BJ (cell line): ENCODE results near the gene ABCF3. TPM values are rescaled to one million over a fixed set of nuclear protein-coding genes. Genes with fewer than 3 reads are reported as not detected.

Experiments used
- CTCF ChIA-PET: fragments of 350-600 bp; formaldehyde crosslinking; extraction: SDS; loops from one replicate; lab custom pipeline; 2021; ENCODE audit warnings: antibody characterized with exemption, inconsistent platforms; lab: Yijun Ruan, JAX
- POLR2A ChIA-PET: fragments of 300-600 bp; sonication (Branson Sonifier 250); formaldehyde crosslinking; extraction: SDS; loops from one replicate; lab custom pipeline; 2021; ENCODE audit warnings: antibody characterized with exemption; lab: Charles Lee
- DNase-seq: peaks from one replicate; pipeline ENCODE4 v3.0.0-alpha.2; 2011; ENCODE audit warnings: low read depth
- H3K27me3 ChIP-seq: 2 replicates; pipeline ENCODE4 v1.6.0; 2011; ENCODE audit warnings: low read length; ENCODE audit not compliant: control insufficient read depth, insufficient read depth
- H3K36me3 ChIP-seq: 2 replicates; pipeline ENCODE4 v1.5.1; 2011; ENCODE audit warnings: low read length; ENCODE audit not compliant: control insufficient read depth, insufficient read depth
- H3K4me3 ChIP-seq: 2 replicates; pipeline ENCODE4 v1.5.1; 2011; ENCODE audit warnings: low read depth, mild to moderate bottlenecking, control low read depth, low read length
- polyA plus RNA-seq: library from polyadenylated mRNA; depleted of rRNA; stranded (reverse); fragments of >200 nt; gene quantifications from 2 replicates; pipeline ENCODE4 v1.2.3, GENCODE V29; 2011
- TF ChIP-seq, protein P1 (sequence below): IDR thresholded peaks from 2 replicates; pipeline ENCODE4 v1.5.1; 2011; ENCODE audit warnings: low read depth, mild to moderate bottlenecking, control low read depth, inconsistent platforms, low read length, moderate library complexity; ENCODE audit not compliant: insufficient read depth

ABCF3 gene
- polyA plus RNA-seq, 1 experiment = 82.8 TPM

- no peak overlapping the region for H3K4me3 ChIP-seq
- ChIA-PET POLR2A (no interaction called here), CTCF (interaction anchor here (0.9 kb wide), 2 partner anchors 34 to 58 kb away, joined by 3 read pairs; partner anchors contain the start of gene EIF2B5)
- TF ChIP-seq, protein P1, sequence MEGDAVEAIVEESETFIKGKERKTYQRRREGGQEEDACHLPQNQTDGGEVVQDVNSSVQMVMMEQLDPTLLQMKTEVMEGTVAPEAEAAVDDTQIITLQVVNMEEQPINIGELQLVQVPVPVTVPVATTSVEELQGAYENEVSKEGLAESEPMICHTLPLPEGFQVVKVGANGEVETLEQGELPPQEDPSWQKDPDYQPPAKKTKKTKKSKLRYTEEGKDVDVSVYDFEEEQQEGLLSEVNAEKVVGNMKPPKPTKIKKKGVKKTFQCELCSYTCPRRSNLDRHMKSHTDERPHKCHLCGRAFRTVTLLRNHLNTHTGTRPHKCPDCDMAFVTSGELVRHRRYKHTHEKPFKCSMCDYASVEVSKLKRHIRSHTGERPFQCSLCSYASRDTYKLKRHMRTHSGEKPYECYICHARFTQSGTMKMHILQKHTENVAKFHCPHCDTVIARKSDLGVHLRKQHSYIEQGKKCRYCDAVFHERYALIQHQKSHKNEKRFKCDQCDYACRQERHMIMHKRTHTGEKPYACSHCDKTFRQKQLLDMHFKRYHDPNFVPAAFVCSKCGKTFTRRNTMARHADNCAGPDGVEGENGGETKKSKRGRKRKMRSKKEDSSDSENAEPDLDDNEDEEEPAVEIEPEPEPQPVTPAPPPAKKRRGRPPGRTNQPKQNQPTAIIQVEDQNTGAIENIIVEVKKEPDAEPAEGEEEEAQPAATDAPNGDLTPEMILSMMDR = no peak
- no peak for DNase-seq
- no peaks in the 10 kb centered on the region for H3K27me3 ChIP-seq
- H3K36me3 ChIP-seq = peaks cover 48% of the 10 kb centered on the region
Observed at GRCh38 chr3:184192889-184193288, 6.9 kb downstream of the ABCF3 start.

- CTCF ChIA-PET = interaction anchor here (0.9 kb wide), 1 partner anchor 33 kb away, joined by 3 read pairs; no protein-coding TSS in a partner anchor
- no peak overlapping the region for H3K4me3 ChIP-seq
- TF ChIP-seq, protein P1 = no peak
- no peak for DNase-seq
- POLR2A ChIA-PET = interaction anchor here (0.5 kb wide), 1 partner anchor 18 kb away, joined by 15 read pairs; no protein-coding TSS in a partner anchor
- H3K36me3 ChIP-seq = peaks cover 38% of the 10 kb centered on the region
- no peaks in the 10 kb centered on the region for H3K27me3 ChIP-seq
Observed at GRCh38 chr3:184193991-184194539, 8.1 kb downstream of the ABCF3 start.

DNA sequence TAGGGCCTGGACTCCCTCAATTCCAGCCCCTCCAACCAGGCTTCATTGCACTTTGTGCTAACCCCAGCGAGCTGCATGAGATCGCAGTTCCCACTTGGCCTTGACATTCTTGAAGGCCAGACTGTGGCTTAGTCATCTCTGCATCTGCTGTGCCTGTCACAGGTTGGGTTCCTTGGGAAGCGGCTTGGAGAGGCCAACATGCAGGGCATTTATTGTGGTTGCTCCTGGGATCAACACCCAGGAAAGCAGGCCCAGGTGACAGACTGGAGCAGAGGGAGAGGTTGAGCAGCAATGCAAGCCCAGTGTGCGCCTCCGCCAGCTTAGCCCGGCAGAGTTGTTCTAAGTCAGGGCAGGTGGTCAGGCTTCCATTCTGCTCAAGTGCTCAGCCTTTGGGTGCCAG, 10.5 kb downstream of the ABCF3 start:
- Histone ChIP-seq H3K36me3 (peaks cover 24% of the 10 kb centered on the region), H3K27me3 (no peaks in the 10 kb centered on the region), H3K4me3 (no peak overlapping the region)
- TF ChIP-seq, protein P1 = no peak
- no peak for DNase-seq
- CTCF ChIA-PET = interaction anchor here (0.8 to 1.8 kb wide), 3 partner anchors 9 to 31 kb away, joined by 3 to 7 read pairs (median 3); no protein-coding TSS in a partner anchor
- POLR2A ChIA-PET = no interaction called here

DNA sequence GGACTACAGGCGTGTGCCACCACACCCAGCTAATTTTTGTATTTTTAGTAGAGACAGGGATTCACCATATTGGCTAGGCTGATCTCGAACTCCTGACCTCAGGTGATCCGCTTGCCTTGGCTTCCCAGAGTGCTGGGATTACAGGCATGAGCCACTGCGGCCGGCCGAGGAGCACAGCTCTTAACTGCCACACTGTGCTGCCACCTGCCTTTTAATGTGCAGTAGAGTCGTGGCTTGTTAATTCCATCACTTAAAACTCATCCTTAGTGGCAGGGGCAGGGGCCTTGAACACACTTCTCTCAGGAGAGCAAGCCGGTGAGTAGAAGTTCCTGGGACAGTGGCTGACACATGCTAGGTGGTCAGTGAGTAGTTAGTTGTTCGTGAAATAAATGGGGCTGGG, 12.5 kb downstream of the ABCF3 start:
- Histone ChIP-seq H3K27me3 (peaks cover 2% of the 10 kb centered on the region; the same call in 1 of the 2 replicates), H3K36me3 (peaks cover 11% of the 10 kb centered on the region), H3K4me3 (no peak overlapping the region)
- CTCF ChIA-PET = interaction anchor here (0.7 to 1.2 kb wide), 3 partner anchors 49 to 290 kb away, joined by 3 to 4 read pairs (median 3); no protein-coding TSS in a partner anchor
- TF ChIP-seq, protein P1 = no peak
- POLR2A ChIA-PET = interaction anchor here (1.0 kb wide), 1 partner anchor 13 kb away, joined by 9 read pairs; the partner anchor contains the start of gene ABCF3
- DNase-seq = no peak

- TF ChIP-seq, protein P1 = no peak
- H3K36me3 ChIP-seq = peaks cover 4% of the 10 kb centered on the region; the same call in 1 of the 2 replicates
- no peak for DNase-seq
Observed at GRCh38 chr3:184200825-184201224, 14.8 kb downstream of the ABCF3 start.

More at GRCh38 chr3:184200825-184201224, 14.8 kb downstream of the ABCF3 start:
- CTCF ChIA-PET = no interaction called here
- POLR2A ChIA-PET = no interaction called here
- H3K4me3 ChIP-seq = no peak overlapping the region
- peaks cover 4% of the 10 kb centered on the region; the same call in 1 of the 2 replicates for H3K27me3 ChIP-seq
